Suppressor macrophage treated with lipopolysaccharide for 1 hour (primary cell): ENCODE measurements around the gene BTN2A1.
"Not testable (repeated sequence)": the region's sequence is repeated elsewhere in the genome, so short reads cannot be mapped to it uniquely, and the experiment has no call there.

ENCODE experiments used
- DNase-seq, 3 donors: peaks; one replicate each; pipeline ENCODE4 v3.0.0-alpha.2; 2020 to 2022

BTN2A1 gene

GRCh38 chr6:26433680-26434079 lies 24.1 kb upstream of the BTN2A1 start:
- DNase-seq: not testable (repeated sequence)

- no peak for DNase-seq
These were observed 21.7 kb upstream of the BTN2A1 start for GRCh38 chr6:26436018-26436417.

- DNase-seq: no peak
These were observed 20.2 kb upstream of the BTN2A1 start for GRCh38 chr6:26437550-26437949.

GRCh38 chr6:26438000-26438399 lies 19.8 kb upstream of the BTN2A1 start:
- DNase-seq: no peak

- DNase-seq: no peak
These were observed 18.3 kb upstream of the BTN2A1 start for GRCh38 chr6:26439151-26440125.

GRCh38 chr6:26440977-26441358 lies 16.8 kb upstream of the BTN2A1 start:
- no peak for DNase-seq

GRCh38 chr6:26441977-26442376 lies 15.8 kb upstream of the BTN2A1 start:
- no peak for DNase-seq

- DNase-seq: peak; percentile 33 to 49 (median 49)
These were observed 11.7 kb upstream of the BTN2A1 start for GRCh38 chr6:26445934-26446667.

- DNase-seq: no peak
These were observed 10.5 kb upstream of the BTN2A1 start for GRCh38 chr6:26447257-26447656.

GRCh38 chr6:26450240-26450639 lies 7.5 kb upstream of the BTN2A1 start:
- DNase-seq: no peak

GRCh38 chr6:26452631-26453235 lies 5.0 kb upstream of the BTN2A1 start:
- no peak for DNase-seq

- peak; percentile 19 to 70 (median 67) for DNase-seq
These were observed 3.1 kb upstream of the BTN2A1 start for GRCh38 chr6:26454631-26455030.

- DNase-seq: no peak
These were observed 2.3 kb upstream of the BTN2A1 start for GRCh38 chr6:26455357-26455970.

GRCh38 chr6:26457264-26457805 lies 420 bp upstream of the BTN2A1 start:
- DNase-seq: no peak

GRCh38 chr6:26459023-26459810 lies 1.5 kb downstream of the BTN2A1 start:
- DNase-seq: peak; percentile 81 to 90 (median 87)

GRCh38 chr6:26461353-26461752 lies 3.6 kb downstream of the BTN2A1 start:
- DNase-seq: not testable (repeated sequence)

- DNase-seq: peak; percentile 30 to 53 (median 46)
These were observed 6.3 kb downstream of the BTN2A1 start for GRCh38 chr6:26464014-26464413.

- no peak for DNase-seq
These were observed 6.8 kb downstream of the BTN2A1 start for GRCh38 chr6:26464416-26465131.

- no peak for DNase-seq
These were observed 8.0 kb downstream of the BTN2A1 start for GRCh38 chr6:26465776-26466175.

GRCh38 chr6:26468829-26469228 lies 11.1 kb downstream of the BTN2A1 start:
- no peak for DNase-seq

GRCh38 chr6:26470643-26471042 lies 12.9 kb downstream of the BTN2A1 start:
- DNase-seq: no peak
